ENCODE results near the gene ATM.

The ATM gene

DNA sequence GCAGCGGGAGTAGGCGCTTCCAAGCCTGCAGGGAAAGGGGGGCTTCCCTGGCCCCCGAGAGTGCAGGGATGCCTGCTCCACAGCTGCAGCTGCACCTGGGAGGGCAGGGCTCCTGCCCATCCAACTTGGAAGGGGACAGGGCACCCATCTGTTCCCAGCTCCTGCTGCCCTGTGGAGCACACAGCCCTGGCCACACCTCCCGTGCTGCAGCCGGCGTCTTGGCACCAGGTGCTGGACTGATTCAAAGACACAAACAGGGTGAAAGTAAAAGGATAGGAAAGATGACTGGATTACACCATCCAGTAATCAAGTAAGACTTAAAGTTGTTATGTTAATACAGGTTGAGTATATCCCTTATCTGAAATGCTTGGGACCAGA, 15.2 kb upstream of the ATM start:
- in situ Hi-C loops (cut with HindIII; ENCODE audit: low sequenced_read_pairs) = no loop called here
- TF ChIP-seq, protein P1, sequence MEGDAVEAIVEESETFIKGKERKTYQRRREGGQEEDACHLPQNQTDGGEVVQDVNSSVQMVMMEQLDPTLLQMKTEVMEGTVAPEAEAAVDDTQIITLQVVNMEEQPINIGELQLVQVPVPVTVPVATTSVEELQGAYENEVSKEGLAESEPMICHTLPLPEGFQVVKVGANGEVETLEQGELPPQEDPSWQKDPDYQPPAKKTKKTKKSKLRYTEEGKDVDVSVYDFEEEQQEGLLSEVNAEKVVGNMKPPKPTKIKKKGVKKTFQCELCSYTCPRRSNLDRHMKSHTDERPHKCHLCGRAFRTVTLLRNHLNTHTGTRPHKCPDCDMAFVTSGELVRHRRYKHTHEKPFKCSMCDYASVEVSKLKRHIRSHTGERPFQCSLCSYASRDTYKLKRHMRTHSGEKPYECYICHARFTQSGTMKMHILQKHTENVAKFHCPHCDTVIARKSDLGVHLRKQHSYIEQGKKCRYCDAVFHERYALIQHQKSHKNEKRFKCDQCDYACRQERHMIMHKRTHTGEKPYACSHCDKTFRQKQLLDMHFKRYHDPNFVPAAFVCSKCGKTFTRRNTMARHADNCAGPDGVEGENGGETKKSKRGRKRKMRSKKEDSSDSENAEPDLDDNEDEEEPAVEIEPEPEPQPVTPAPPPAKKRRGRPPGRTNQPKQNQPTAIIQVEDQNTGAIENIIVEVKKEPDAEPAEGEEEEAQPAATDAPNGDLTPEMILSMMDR (IDR thresholded peaks at IDR 0.05; ENCODE audit: low read depth, low read length) = no peak
- H3K4me3 ChIP-seq (ENCODE audit: low read depth, low read length) = no peak overlapping the region
- DNase-seq (ENCODE audit: low read depth, low spot score) = no peak

DNA sequence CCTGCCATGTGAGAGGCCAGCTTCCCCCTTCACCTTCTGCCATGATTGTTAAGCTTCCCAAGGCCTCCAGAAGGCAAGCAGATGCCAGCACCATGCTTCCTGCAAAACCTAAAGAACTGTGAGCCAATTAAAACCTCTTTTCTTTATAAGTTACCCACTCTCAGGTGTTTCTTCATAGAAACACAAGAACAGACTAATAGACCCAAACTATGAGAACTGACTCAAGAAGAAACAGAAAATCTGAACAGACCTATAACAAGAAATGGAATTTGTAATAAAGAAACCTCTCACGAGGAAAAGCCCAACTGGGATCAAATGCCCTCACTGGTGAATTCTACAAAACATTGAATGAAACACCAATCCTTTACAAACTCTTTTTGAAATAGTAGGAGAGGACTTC, 12.4 kb upstream of the ATM start:
- no peak for DNase-seq (ENCODE audit: low read depth, low spot score)
- TF ChIP-seq, protein P1 (IDR thresholded peaks at IDR 0.05; ENCODE audit: low read depth, low read length) = no peak
- in situ Hi-C loops (cut with HindIII; ENCODE audit: low sequenced_read_pairs) = no loop called here
- H3K4me3 ChIP-seq (ENCODE audit: low read depth, low read length) = no peak overlapping the region

DNA sequence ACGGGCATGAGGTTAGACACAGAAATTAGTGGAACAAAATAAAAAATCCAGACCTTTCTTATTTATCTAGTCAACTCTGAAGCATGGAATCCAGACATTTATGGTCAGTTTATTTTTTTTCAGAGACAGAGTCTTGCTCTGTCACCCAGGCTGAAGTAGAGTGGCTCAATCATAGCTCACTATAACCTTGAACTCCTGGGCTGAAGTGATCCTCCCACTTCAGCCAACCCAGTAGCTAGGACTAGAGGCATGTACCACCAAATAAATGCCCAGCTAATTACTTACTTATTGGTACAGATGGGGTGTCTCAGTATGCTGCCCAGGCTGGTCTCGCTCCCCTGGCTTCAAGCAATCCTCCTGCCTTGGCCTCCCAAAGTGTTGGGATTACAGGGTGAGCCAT, 9.1 kb upstream of the ATM start:
- DNase-seq (ENCODE audit: low read depth, low spot score) = no peak
- no peak overlapping the region for H3K4me3 ChIP-seq (ENCODE audit: low read depth, low read length)
- in situ Hi-C loops (cut with HindIII; ENCODE audit: low sequenced_read_pairs) = no loop called here
- TF ChIP-seq, protein P1 (IDR thresholded peaks at IDR 0.05; ENCODE audit: low read depth, low read length) = no peak

DNA sequence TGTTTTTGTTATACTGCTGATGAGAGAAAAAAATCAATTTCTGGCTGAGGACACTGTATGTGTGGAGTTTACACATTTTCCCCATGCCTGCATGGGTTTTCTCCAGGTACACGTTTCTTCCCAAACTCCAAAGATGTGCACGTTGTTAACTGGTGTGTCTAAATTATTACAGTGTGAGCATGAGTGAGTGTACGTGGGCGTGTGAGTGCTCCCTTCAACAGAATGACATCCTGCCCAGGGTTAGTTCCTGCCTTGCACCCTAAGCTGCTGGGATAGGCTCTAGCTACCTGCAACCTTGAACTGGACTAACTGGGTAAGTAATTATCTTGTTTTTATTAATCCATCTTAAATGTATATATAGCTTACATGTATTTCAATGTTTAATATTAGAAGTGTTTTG, 5.9 kb upstream of the ATM start:
- DNase-seq (ENCODE audit: low read depth, low spot score) = no peak
- H3K4me3 ChIP-seq (ENCODE audit: low read depth, low read length) = no peak overlapping the region
- in situ Hi-C loops (cut with HindIII; ENCODE audit: low sequenced_read_pairs) = no loop called here
- TF ChIP-seq, protein P1 (IDR thresholded peaks at IDR 0.05; ENCODE audit: low read depth, low read length) = no peak

DNA sequence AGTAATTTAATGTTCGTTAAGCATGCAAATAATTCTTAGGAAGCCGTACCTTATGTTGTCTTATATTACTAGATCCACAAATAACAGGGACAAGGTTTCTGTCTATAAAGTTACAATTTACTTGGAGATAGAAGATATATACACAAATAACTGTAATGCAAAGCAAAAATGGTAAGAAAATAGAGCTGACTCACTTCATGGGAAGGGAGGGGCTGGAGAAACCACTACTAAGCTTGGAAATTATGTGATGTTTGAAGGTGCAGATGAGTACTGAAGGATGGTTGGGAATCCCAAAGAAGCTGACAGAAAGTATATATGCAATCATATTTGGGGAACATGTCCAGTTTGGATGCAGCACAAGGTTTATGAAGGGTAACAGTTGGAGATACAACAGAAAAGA, 4.4 kb upstream of the ATM start:
- TF ChIP-seq, protein P1 (IDR thresholded peaks at IDR 0.05; ENCODE audit: low read depth, low read length) = no peak
- no peak overlapping the region for H3K4me3 ChIP-seq (ENCODE audit: low read depth, low read length)
- in situ Hi-C loops (cut with HindIII; ENCODE audit: low sequenced_read_pairs) = no loop called here
- DNase-seq (ENCODE audit: low read depth, low spot score) = peak; percentile 16

DNA sequence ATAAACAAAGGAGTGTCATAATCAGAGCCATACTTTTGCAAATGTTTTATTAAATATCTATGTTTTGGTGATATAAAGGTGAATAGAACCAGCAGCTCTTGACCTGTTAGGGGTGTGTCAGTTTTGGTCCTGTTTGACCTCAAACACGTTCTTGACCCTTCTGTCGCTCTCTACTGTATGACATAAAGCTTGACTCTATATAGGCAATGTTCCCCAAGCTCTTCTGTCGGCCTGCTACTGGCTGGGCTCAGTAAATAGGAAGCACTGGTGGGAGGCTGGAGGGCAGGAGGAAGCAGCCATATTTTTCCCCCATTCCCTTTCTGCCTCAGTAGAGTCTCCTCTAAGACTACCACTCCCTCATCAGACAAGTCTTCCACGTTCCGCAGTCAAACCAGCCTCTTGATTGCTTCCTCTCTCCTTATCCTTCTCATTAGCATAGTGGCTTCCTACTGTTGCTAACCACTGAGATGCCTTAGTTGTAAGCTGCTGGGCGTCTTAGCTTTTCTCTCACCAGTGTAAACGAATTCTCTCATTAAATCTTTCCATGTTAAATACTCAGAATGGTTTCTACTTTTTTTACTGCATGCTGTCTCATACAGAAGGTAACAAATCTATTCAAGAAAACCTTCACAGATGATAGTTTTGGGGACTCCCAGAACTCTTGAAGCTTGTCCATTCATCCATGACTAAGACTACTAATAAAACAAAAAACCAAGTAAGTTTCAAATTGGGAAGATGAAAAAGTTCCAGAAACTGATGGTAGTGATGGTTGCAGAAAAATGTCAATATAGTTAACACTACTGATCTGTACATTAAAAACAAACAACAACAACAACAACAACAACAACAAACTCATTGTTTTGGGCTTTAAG, 3.7 kb upstream of the ATM start:
- in situ Hi-C loops (cut with HindIII; ENCODE audit: low sequenced_read_pairs) = no loop called here
- TF ChIP-seq, protein P1 (IDR thresholded peaks at IDR 0.05; ENCODE audit: low read depth, low read length) = no peak
- DNase-seq (ENCODE audit: low read depth, low spot score) = no peak
- H3K4me3 ChIP-seq (ENCODE audit: low read depth, low read length) = no peak overlapping the region
